ENCODE measurements around the gene POMC. TPM values are rescaled to one million over a fixed set of nuclear protein-coding genes. Genes with fewer than 3 reads are reported as not detected.
A peak's percentile ranks its signal among the peaks of the same experiment; 100 is the strongest.
"Not testable (repeated sequence)": the region's sequence is repeated elsewhere in the genome, so short reads cannot be mapped to it uniquely, and the experiment has no call there.

Gene POMC
- total RNA-seq, 4 donors from 2014 or later: not detected

DNA sequence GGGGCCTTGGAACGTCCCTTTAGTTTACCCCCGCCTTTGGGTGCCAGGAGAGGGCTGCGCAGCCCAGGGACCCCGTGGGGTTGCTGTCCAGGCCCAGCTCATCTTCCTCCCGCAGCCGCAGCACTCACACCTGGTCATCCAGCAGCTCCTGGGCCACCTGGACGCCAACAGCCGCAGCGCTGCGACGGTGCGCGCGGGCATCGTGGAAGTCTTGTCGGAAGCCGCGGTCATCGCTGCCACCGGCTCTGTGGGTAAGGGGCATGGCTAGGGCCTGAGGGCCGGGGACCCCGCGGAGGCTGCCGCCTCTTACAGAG, 37.2 kb downstream of the POMC start:
- peak overlapping the region in 2 of 4 donors; percentile 36 to 48 for H3K4me3 ChIP-seq
- no peak for DNase-seq
- peaks cover 0 to 9% (median 3%) of the 10 kb centered on the region in 4 donors for H3K4me1 ChIP-seq
- no peaks in the 10 kb centered on the region for H3K36me3 ChIP-seq
- TF ChIP-seq POLR2A (IDR thresholded peaks at IDR 0.05): no peak
- TF ChIP-seq, protein P1, sequence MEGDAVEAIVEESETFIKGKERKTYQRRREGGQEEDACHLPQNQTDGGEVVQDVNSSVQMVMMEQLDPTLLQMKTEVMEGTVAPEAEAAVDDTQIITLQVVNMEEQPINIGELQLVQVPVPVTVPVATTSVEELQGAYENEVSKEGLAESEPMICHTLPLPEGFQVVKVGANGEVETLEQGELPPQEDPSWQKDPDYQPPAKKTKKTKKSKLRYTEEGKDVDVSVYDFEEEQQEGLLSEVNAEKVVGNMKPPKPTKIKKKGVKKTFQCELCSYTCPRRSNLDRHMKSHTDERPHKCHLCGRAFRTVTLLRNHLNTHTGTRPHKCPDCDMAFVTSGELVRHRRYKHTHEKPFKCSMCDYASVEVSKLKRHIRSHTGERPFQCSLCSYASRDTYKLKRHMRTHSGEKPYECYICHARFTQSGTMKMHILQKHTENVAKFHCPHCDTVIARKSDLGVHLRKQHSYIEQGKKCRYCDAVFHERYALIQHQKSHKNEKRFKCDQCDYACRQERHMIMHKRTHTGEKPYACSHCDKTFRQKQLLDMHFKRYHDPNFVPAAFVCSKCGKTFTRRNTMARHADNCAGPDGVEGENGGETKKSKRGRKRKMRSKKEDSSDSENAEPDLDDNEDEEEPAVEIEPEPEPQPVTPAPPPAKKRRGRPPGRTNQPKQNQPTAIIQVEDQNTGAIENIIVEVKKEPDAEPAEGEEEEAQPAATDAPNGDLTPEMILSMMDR (IDR thresholded peaks at IDR 0.05): no peak
- H3K27ac ChIP-seq: no peak overlapping the region
- no peaks in the 10 kb centered on the region for H3K9me3 ChIP-seq
- H3K27me3 ChIP-seq: no peaks in the 10 kb centered on the region

DNA sequence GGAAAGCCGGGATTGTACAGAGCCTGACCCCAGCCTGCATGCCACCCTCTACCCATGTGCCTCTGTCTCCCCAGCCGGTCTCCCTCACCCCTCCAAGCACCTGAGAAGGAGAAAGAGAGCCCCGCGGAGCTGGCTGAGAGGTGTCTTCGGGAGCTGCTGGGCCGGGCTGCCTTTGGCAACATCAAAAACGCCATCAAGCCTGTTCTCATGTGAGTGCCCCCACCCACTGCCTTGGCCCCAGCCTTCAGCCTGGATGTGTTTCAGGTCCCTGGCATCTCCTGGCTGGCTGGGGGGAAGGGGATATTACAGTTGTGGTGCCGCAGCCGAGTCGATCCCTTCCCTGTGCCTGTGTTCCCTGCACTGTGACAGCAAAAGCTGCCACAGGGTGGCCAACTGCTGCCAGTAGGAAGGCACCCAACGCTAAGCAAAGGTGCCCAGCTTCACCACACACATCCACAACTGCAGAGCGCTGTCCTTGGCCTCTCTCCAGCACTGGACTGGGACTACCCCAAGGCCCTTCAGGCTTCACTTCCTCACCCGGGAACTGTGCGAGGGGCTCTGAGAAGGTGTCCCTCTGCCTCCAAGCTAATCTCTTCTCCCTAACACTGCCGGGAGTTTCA, 38.4 kb downstream of the POMC start:
- Histone ChIP-seq H3K36me3 (no peaks in the 10 kb centered on the region), H3K27ac (no peak overlapping the region), H3K27me3 (no peaks in the 10 kb centered on the region), H3K9me3 (no peaks in the 10 kb centered on the region), H3K4me3 (no peak overlapping the region), H3K4me1 (peaks cover 0 to 9% (median 3%) of the 10 kb centered on the region in 4 donors)
- peak in 1 of 3 donors; percentile 39 for DNase-seq
- TF ChIP-seq, protein P1 (IDR thresholded peaks at IDR 0.05): no peak
- TF ChIP-seq POLR2A (IDR thresholded peaks at IDR 0.05): no peak

DNA sequence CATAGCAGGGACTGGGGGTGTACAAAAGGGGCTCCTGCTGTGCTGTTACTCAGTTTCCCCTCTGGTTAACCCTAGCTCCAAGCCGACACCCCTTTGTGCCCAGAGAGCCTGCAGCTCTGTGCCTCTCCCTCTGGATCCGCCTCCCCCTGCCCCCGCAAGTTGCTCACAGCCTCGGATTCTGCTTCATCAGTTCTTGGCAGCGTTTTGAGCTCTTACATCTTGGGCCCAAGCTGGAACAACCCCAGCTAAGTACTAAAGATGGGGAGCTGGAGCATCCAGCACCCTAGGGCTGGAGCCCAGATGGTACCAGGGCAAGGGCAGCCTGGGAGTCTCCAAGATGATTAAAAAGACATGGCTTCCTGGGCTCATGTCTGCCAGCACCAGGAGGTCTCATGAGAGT, 40.7 kb downstream of the POMC start:
- TF ChIP-seq, protein P1 (IDR thresholded peaks at IDR 0.05): no peak
- TF ChIP-seq POLR2A (IDR thresholded peaks at IDR 0.05): no peak
- Histone ChIP-seq H3K27me3 (no peaks in the 10 kb centered on the region), H3K4me1 (peaks cover 0 to 9% (median 3%) of the 10 kb centered on the region in 4 donors), H3K36me3 (no peaks in the 10 kb centered on the region), H3K27ac (no peak overlapping the region), H3K9me3 (no peaks in the 10 kb centered on the region), H3K4me3 (no peak overlapping the region)
- peak in 1 of 3 donors; percentile 34 for DNase-seq

DNA sequence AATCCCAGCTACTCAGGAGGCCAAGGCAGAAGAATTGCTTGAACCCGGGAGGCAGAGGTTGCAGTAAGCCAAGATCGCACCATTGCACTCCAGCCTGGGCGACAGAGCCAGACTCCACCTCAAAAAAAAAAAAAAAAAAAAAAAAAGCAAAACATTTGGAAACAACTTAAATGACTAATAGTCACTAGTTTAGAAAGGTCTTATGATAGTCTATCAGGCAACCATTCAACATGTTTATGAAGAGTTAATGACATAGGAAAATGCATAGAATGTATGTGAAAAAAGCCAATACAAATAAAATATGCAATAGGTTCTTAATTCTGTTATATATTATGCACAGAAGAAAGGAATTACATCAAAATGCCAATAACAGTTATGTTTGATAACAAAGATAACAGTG, 41.3 kb downstream of the POMC start:
- H3K27me3 ChIP-seq, H3K9me3 ChIP-seq, H3K4me3 ChIP-seq, H3K36me3 ChIP-seq, DNase-seq, H3K4me1 ChIP-seq, H3K27ac ChIP-seq: not testable (repeated sequence)

DNA sequence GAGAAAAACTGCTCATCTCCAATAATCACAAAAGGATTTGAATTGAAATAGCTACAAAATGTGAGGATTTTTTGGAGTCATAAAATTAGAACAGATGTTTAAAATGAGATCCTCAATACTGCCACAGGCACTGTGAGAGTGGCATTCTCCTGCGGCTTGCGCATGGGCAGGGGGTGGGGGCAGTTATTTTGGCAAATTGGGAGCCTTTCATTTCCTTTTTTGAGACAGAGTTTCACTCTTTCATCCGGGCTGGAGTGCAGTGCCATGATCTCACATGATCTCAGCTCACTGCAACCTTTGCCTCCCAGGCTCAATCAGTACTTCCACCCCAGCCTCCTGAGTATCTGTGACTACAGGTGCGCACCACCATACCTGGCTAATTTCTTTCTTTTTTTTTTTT, 42.4 kb downstream of the POMC start:
- peak in 1 of 3 donors; percentile 0 for DNase-seq
- H3K36me3 ChIP-seq: no peaks in the 10 kb centered on the region
- TF ChIP-seq POLR2A (IDR thresholded peaks at IDR 0.05): no peak
- TF ChIP-seq, protein P1 (IDR thresholded peaks at IDR 0.05): no peak
- no peaks in the 10 kb centered on the region for H3K27me3 ChIP-seq
- no peak overlapping the region for H3K27ac ChIP-seq
- H3K4me1 ChIP-seq: no peaks in the 10 kb centered on the region
- H3K4me3 ChIP-seq: no peak overlapping the region
- no peaks in the 10 kb centered on the region for H3K9me3 ChIP-seq

DNA sequence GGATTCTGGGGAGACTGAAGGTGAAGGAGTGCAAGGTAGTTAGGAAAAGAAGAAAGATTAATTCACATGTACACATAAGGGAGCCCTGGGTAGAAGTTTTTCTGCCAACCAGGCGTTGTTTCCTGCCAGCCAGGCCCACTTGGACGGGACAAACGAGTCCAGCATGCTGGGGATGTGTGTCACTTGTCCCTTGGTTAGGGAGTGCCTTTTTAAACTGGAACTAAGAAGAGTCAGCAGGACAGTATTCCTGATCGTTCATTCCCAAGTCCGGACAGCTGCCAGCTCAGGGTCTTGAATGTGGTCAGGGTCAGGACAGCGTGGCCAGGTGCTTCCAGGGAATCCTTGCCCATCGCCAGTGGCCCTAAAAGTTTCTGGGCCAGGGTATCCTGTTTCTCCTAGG, 43.2 kb downstream of the POMC start:
- Histone ChIP-seq H3K27me3 (no peaks in the 10 kb centered on the region), H3K27ac (no peak overlapping the region), H3K4me3 (no peak overlapping the region), H3K9me3 (no peaks in the 10 kb centered on the region), H3K36me3 (no peaks in the 10 kb centered on the region), H3K4me1 (no peaks in the 10 kb centered on the region)
- TF ChIP-seq, protein P1 (IDR thresholded peaks at IDR 0.05): no peak
- TF ChIP-seq POLR2A (IDR thresholded peaks at IDR 0.05): no peak
- peak in 1 of 3 donors; percentile 9 for DNase-seq
